ENCODE results near the gene FGF18. TPM values are rescaled to one million over a fixed set of nuclear protein-coding genes. Genes with fewer than 3 reads are reported as not detected.

Gene FGF18
- total and polyA plus RNA-seq, 9 of the 15 experiments (the other 6 are each of a cell fraction or from before 2014, with no cell fraction given) = 0.05 to 0.18 (median 0.11) TPM; not detected in 6

DNA sequence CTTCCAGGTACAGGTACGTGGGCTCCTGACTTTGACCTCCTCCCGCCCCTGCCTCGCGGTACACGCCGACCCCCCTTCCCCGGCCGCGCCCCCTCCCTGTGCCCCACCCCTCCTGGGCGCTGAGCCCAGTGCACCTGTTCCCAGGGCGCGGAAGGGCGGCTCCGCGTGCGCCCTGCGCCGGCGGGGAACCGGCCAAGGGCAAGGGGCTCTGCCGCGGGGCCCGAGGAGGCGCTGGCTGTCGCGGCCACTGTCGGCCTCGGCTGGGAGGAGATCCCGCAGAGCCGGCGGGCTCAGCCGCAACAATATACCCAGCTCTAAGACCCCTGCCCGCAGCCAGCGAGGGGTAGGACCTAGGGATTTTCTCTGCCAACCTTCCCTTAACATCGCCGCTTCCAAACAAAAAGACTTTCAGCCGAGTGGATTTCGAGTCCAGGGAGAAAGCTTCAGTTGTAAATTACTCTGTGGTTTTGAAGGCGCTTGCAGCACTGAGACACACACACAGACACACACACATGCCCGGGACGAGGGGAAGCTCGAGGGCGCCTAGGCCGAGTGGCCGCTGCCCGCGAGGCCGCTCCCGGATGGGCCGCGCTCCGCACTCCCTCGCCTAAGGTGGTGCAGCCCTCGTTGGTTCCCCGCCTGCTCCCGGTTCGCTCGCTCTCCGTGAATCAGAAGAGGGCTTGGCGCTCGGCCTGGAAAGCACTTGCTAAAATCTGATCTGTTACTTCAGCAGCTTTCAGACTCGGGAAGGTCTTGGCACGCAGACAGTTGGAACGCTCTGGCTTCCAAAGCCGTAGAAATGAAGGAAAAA, 1.2 kb downstream of the FGF18 start:
- WGBS (ENCODE audit: insufficient coverage, low coverage, missing lambda C conversion rate) = 77% methylated on average over 27 of the region's 65 CpGs
- POLR2A ChIA-PET = interaction anchor here (0.6 kb wide), 1 partner anchor 59 kb away, joined by 3 read pairs; no protein-coding TSS in a partner anchor

More for the DNA sequence above, 1.2 kb downstream of the FGF18 start:
- Histone ChIP-seq H2AFZ (ENCODE audit: low read depth, low read length) (no peak overlapping the region), H3K79me2 (ENCODE audit: control insufficient read depth, insufficient read depth, low read length) (no peaks in the 10 kb centered on the region), H3K9me1 (ENCODE audit: control insufficient read depth, insufficient read depth, low read length) (no peaks in the 10 kb centered on the region), H3K4me3 (no peak overlapping the region), H3K9ac (ENCODE audit: insufficient read depth in 1 of 2, low read depth in 2 of 2, low read length in 2 of 2) (no peak overlapping the region), H3K4me1 (replicated peaks in 1 of 2; ENCODE audit: control insufficient read depth in 2 of 2, insufficient read depth in 2 of 2, low read length in 2 of 2) (peaks cover 9 to 19% of the 10 kb centered on the region in 2 experiments; a peak in 3 of 5 replicates), H3K27me3 (ENCODE audit: control insufficient read depth in 2 of 2, insufficient read depth in 2 of 2, low read length in 2 of 2) (no peaks in the 10 kb centered on the region), H3K27ac (ENCODE audit: extremely low read depth, low read depth, low read length) (no peak overlapping the region), H3K36me3 (ENCODE audit: control insufficient read depth, insufficient read depth, low read length) (no peaks in the 10 kb centered on the region), H4K20me1 (replicated peaks; ENCODE audit: control insufficient read depth, insufficient read depth, low read length) (peaks cover 5% of the 10 kb centered on the region; the same call in 1 of the 2 replicates), H3K9me3 (replicated peaks; ENCODE audit: control insufficient read depth, insufficient read depth, low read depth, low read length) (no peaks in the 10 kb centered on the region), H3K4me2 (ENCODE audit: insufficient read depth, low read length) (no peak overlapping the region)
- intact Hi-C loops (cut with micrococcal nuclease) = no loop called here
- CTCF ChIA-PET (ENCODE audit: low intra/inter-chr PET ratio) = no interaction called here
- DNase-seq (ENCODE audit: extremely low read depth in 1 of 4, low spot score in 3 of 4) (no peak), FAIRE-seq (no peak), ATAC-seq (no peak)
- TF ChIP-seq RBFOX2 (IDR thresholded peaks at IDR 0.05; ENCODE audit: low read depth, low read length) (no peak), NR0B1 (IDR thresholded peaks at IDR 0.05; ENCODE audit: partially characterized antibody) (no peak), SNAPC5 (CRISPR knock-in tag; IDR thresholded peaks at IDR 0.05) (no peak), SIX5 (IDR thresholded peaks at IDR 0.05; ENCODE audit: borderline replicate concordance in 1 of 2, insufficient read depth in 1 of 2, low read depth in 1 of 2, low read length in 2 of 2) (no peak), SMAD4 (CRISPR knock-in tag; conservative IDR thresholded peaks at IDR 0.05) (no peak), THRA (IDR thresholded peaks at IDR 0.05) (no peak), MAFG (tag; conservative IDR thresholded peaks at IDR 0.05) (no peak), HMGN3 (IDR thresholded peaks at IDR 0.05; ENCODE audit: borderline replicate concordance, extremely low read depth, insufficient read length, low read depth, low read length) (no peak), CBX5 (IDR thresholded peaks at IDR 0.05; ENCODE audit: borderline replicate concordance, low read depth) (no peak)
- TF ChIP-seq, protein P1, sequence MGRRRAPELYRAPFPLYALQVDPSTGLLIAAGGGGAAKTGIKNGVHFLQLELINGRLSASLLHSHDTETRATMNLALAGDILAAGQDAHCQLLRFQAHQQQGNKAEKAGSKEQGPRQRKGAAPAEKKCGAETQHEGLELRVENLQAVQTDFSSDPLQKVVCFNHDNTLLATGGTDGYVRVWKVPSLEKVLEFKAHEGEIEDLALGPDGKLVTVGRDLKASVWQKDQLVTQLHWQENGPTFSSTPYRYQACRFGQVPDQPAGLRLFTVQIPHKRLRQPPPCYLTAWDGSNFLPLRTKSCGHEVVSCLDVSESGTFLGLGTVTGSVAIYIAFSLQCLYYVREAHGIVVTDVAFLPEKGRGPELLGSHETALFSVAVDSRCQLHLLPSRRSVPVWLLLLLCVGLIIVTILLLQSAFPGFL (CRISPR knock-in tag; IDR thresholded peaks at IDR 0.05) = no peak
- TF ChIP-seq, protein P2, sequence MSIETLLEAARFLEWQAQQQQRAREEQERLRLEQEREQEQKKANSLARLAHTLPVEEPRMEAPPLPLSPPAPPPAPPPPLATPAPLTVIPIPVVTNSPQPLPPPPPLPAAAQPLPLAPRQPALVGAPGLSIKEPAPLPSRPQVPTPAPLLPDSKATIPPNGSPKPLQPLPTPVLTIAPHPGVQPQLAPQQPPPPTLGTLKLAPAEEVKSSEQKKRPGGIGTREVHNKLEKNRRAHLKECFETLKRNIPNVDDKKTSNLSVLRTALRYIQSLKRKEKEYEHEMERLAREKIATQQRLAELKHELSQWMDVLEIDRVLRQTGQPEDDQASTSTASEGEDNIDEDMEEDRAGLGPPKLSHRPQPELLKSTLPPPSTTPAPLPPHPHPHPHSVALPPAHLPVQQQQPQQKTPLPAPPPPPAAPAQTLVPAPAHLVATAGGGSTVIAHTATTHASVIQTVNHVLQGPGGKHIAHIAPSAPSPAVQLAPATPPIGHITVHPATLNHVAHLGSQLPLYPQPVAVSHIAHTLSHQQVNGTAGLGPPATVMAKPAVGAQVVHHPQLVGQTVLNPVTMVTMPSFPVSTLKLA (conservative IDR thresholded peaks at IDR 0.05) = no peak
- no TSS peak for BruUV-seq (replicated peaks)
- in situ Hi-C loops (cut with MboI) = loop anchor here (10.0 kb wide), 1 partner anchor 634 kb away; no protein-coding TSS in a partner anchor
